Measurements from ENCODE around the gene KIF21A.

Gene KIF21A

DNA sequence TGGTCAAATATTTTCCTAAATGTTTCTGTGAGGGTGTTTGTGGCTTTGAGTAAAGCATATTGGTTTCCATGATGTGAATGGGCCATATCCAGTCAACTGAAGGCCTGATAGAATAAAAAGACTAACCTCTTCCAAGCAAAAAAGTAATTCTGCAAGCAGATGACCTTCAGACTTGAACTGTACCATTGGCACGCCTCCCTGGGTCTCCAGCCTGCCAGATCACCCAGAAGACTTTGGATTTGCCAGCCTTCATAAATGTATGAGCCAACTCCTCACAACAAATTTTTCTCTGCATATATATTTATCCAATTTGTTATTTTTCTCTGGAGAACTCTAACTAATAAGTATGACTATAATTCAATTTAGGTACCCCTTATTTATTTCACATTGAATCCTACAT, 190.3 kb downstream of the KIF21A start:
- Histone ChIP-seq H3K27ac (ENCODE audit: insufficient read depth in 1 of 2, low read depth in 1 of 2, low read length in 2 of 2, poor library complexity in 1 of 2, severe bottlenecking in 2 of 2) (no peak overlapping the region), H3K4me3 (ENCODE audit: control insufficient read depth in 1 of 7, extremely low read depth in 1 of 7, insufficient read depth in 4 of 7, low read depth in 2 of 7, low read length in 6 of 7) (no peak overlapping the region), H3K4me1 (ENCODE audit: control extremely low read depth in 1 of 4, control insufficient read depth in 4 of 4, insufficient read depth in 4 of 4, low read length in 3 of 4) (no peaks in the 10 kb centered on the region), H3K27me3 (replicated peaks in 2 of 5; ENCODE audit: control insufficient read depth in 4 of 5, insufficient read depth in 5 of 5, low read length in 4 of 5) (no peaks in the 10 kb centered on the region), H3K36me3 (ENCODE audit: control insufficient read depth in 4 of 4, insufficient read depth in 4 of 4, low read length in 3 of 4) (no peaks in the 10 kb centered on the region), H3K9me3 (ENCODE audit: control extremely low read depth in 1 of 5, control insufficient read depth in 4 of 5, insufficient read depth in 2 of 5, low read depth in 1 of 5, low read length in 4 of 5) (no peaks in the 10 kb centered on the region)
- ChIA-PET CTCF (no interaction called here), POLR2A (no interaction called here)
- no peak for DNase-seq
- WGBS (ENCODE audit: insufficient coverage): 71% methylated on average over 1 of the region's 1 CpG
